HCT116 (cell line): ENCODE measurements around the gene RUNX1. TPM values are rescaled to one million over a fixed set of nuclear protein-coding genes. Genes with fewer than 3 reads are reported as not detected.

Experiments used
- ATAC-seq: fragments of 200-7000 bp; cut with Tn5 transposase; 2 replicates; pipeline ENCODE4 v1.9.1; 2020; ENCODE audit warnings: mild to moderate bottlenecking, moderate library complexity
- BruUV-seq: library from RNA; stranded (reverse); fragments of 400-500 nt; replicated peaks from 2 replicates; lab custom pipeline; 2021; lab: Mats Ljungman, UMichigan
- CTCF ChIA-PET: fragments of 300-600 bp; sonication (Branson Sonifier 250); formaldehyde crosslinking; loops from one replicate; lab custom pipeline; 2021; ENCODE audit warnings: antibody characterized with exemption; lab: Charles Lee
- POLR2A ChIA-PET: fragments of 300-600, 350-600 bp; sonication (Branson Sonifier 250); formaldehyde crosslinking; loops from one replicate; lab custom pipeline; 2021; ENCODE audit warnings: antibody characterized with exemption; lab: Charles Lee
- RAD21 ChIA-PET, 2 experiments: fragments of 300-600 bp; sonication (Branson Sonifier 250); formaldehyde crosslinking; loops; one replicate each; lab custom pipeline; 2023; ENCODE audit warnings: low total read pairs in 2 of 2; ENCODE audit not compliant: uncharacterized antibody in 2 of 2, unreplicated experiment in 2 of 2, low non-redundant PET in 1 of 2; lab: Charles Lee
- DNase-seq: peaks from one replicate; pipeline ENCODE4 v3.0.0-alpha.2; 2010; ENCODE audit warnings: low read depth, low spot score
- H2AFZ ChIP-seq: fragments of 200-600 bp; shearing (Covaris generic), sonication (generic); 2 replicates; pipeline ENCODE4 v1.6.1; 2017; ENCODE audit warnings: low read depth, mixed run types, mixed read lengths, antibody characterized with exemption, low read length; ENCODE audit not compliant: poor library complexity, severe bottlenecking
- H3K27ac ChIP-seq: 2 replicates; pipeline ENCODE4 v1.5.1; 2012; ENCODE audit warnings: low read depth, low read length
- H3K27me3 ChIP-seq: fragments of 200-600 bp; sonication (generic); 2 replicates; pipeline ENCODE4 v1.6.1; 2016; ENCODE audit warnings: mixed run types, low read length, mixed read lengths; ENCODE audit not compliant: insufficient read depth
- H3K36me3 ChIP-seq, 2 experiments: fragments of 200-500 bp in 1 of 2; fragments of 200-600 bp in 1 of 2; sonication (Bioruptor generic) in 1 of 2; sonication (generic) in 1 of 2; 2 replicates each; pipeline versions ENCODE4 v1.5.1 to v1.6.1; 2014 to 2016; ENCODE audit warnings: low read length in 2 of 2, inconsistent platforms in 1 of 2, mixed read lengths in 1 of 2, mixed run types in 1 of 2; ENCODE audit not compliant: insufficient read depth in 2 of 2, control insufficient read depth in 1 of 2
- H3K4me1 ChIP-seq, 2 experiments: fragments of 200-600 bp in 1 of 2; sonication (generic) in 1 of 2; 2 replicates each; pipeline versions ENCODE4 v1.5.1 to v1.6.1; 2012 to 2017; ENCODE audit warnings: low read length in 2 of 2, inconsistent platforms in 1 of 2, mild to moderate bottlenecking in 1 of 2, mixed read lengths in 1 of 2, mixed run types in 1 of 2, moderate library complexity in 1 of 2; ENCODE audit not compliant: insufficient read depth in 2 of 2, control insufficient read depth in 1 of 2
- H3K4me2 ChIP-seq: fragments of 200-600 bp; sonication (generic); 2 replicates; pipeline ENCODE4 v1.6.1; 2017; ENCODE audit warnings: mixed run types, low read length, mixed read lengths
- H3K4me3 ChIP-seq, 2 experiments: fragments of 200-600 bp in 1 of 2; sonication (generic) in 1 of 2; replicated peaks in 1 of 2; 2 replicates each; pipeline ENCODE4 v1.5.1; 2011 to 2016; ENCODE audit warnings: low read length in 2 of 2, control low read depth in 1 of 2, low read depth in 1 of 2, mild to moderate bottlenecking in 1 of 2, mixed read lengths in 1 of 2, mixed run types in 1 of 2
- H3K79me2 ChIP-seq: fragments of 200-600 bp; sonication (generic); 2 replicates; pipeline ENCODE4 v1.6.1; 2017; ENCODE audit warnings: mild to moderate bottlenecking, mixed run types, low read length, moderate library complexity, mixed read lengths; ENCODE audit not compliant: insufficient read depth
- H3K9ac ChIP-seq: fragments of 200-600 bp; sonication (generic); 2 replicates; pipeline ENCODE4 v1.6.1; 2016; ENCODE audit warnings: low read length, mixed read lengths
- H3K9me2 ChIP-seq: fragments of 200-600 bp; sonication (generic), shearing (Covaris generic); 2 replicates; pipeline ENCODE4 v1.6.1; 2017; ENCODE audit warnings: mixed run types, mild to moderate bottlenecking, moderate library complexity; ENCODE audit not compliant: insufficient read depth
- H3K9me3 ChIP-seq, 2 experiments: fragments of 200-500 bp in 1 of 2; fragments of 200-600 bp in 1 of 2; sonication (Bioruptor generic) in 1 of 2; sonication (generic) in 1 of 2; 2 replicates each; pipeline ENCODE4 v1.6.1; 2014 to 2017; ENCODE audit warnings: low read length in 2 of 2, mixed read lengths in 2 of 2, inconsistent platforms in 1 of 2, low read depth in 1 of 2, mild to moderate bottlenecking in 1 of 2, mixed run types in 1 of 2, moderate library complexity in 1 of 2; ENCODE audit not compliant: control insufficient read depth in 1 of 2, insufficient read depth in 1 of 2
- H4K20me1 ChIP-seq: fragments of 200-600 bp; sonication (generic), shearing (Covaris generic); 2 replicates; pipeline ENCODE4 v1.6.1; 2017; ENCODE audit warnings: mixed run types, mild to moderate bottlenecking, moderate library complexity; ENCODE audit not compliant: insufficient read depth
- CEBPB ChIP-seq: IDR thresholded peaks from 2 replicates; pipeline ENCODE4 v1.6.1; 2012; ENCODE audit warnings: low read depth
- EGR1 ChIP-seq: IDR thresholded peaks from 2 replicates; pipeline ENCODE4 v1.6.1; 2012; ENCODE audit warnings: low read depth
- ELF1 ChIP-seq: IDR thresholded peaks from 2 replicates; pipeline ENCODE4 v1.6.1; 2012; ENCODE audit warnings: low read depth, borderline replicate concordance
- EZH2 ChIP-seq: fragments of 200-600 bp; sonication (generic); IDR thresholded peaks from 2 replicates; pipeline ENCODE4 v1.6.1; 2017; ENCODE audit warnings: antibody characterized with exemption, mixed run types
- EZH2phosphoT487 ChIP-seq: fragments of 200-600 bp; IDR thresholded peaks from 2 replicates; pipeline ENCODE4 v1.6.1; 2018; ENCODE audit warnings: antibody characterized with exemption, borderline replicate concordance
- FOSL1 ChIP-seq: IDR thresholded peaks from 2 replicates; pipeline ENCODE4 v1.6.1; 2012; ENCODE audit warnings: low read depth
- JUND ChIP-seq: IDR thresholded peaks from 2 replicates; pipeline ENCODE4 v1.6.1; 2012
- POLR2AphosphoS5 ChIP-seq: IDR thresholded peaks from 2 replicates; pipeline ENCODE4 v1.6.1; 2011; ENCODE audit warnings: mild to moderate bottlenecking, low read depth, low read length, moderate library complexity
- SIN3A ChIP-seq: IDR thresholded peaks from 2 replicates; pipeline ENCODE4 v1.6.1; 2012; ENCODE audit warnings: low read depth
- SRF ChIP-seq: IDR thresholded peaks from 2 replicates; pipeline ENCODE4 v1.6.1; 2012; ENCODE audit warnings: low read depth
- YY1 ChIP-seq: IDR thresholded peaks from 2 replicates; pipeline ENCODE4 v1.6.1; 2011; ENCODE audit warnings: low read length, low read depth, moderate library complexity, mild to moderate bottlenecking; ENCODE audit not compliant: insufficient replicate concordance; ENCODE audit errors: extremely low read depth
- ZFX ChIP-seq: fragments of 450-650 bp; IDR thresholded peaks from 2 replicates; pipeline ENCODE4 v1.6.1; 2017
- ZNF274 ChIP-seq: fragments of 200-500 bp; sonication (Bioruptor generic); IDR thresholded peaks from 2 replicates; pipeline ENCODE4 v1.6.1; 2014; ENCODE audit warnings: mild to moderate bottlenecking, low read depth, low read length, inconsistent platforms
- intact Hi-C: fragments of 100-400 bp; cut with micrococcal nuclease; formaldehyde crosslinking; loops from 2 replicates; pipeline ENCODE4 v1.10.0; 2022
- total RNA-seq: library from RNA; stranded (reverse); gene quantifications from one replicate; pipeline ENCODE4 v1.2.1, GENCODE V29; 2021; ENCODE audit not compliant: unreplicated experiment

RUNX1 gene
- total RNA-seq, 1 experiment from 2014 or later, result 33.5 TPM

GRCh38 chr21:34792504-34793089 is 256.5 kb downstream of the RUNX1 start:
- H3K9me3 ChIP-seq, result no peaks in the 10 kb centered on the region
- no peak overlapping the region for H3K4me2 ChIP-seq
- peaks cover 34 to 35% of the 10 kb centered on the region in 2 experiments for H3K4me1 ChIP-seq
- no peak overlapping the region for H3K27ac ChIP-seq
- no peak overlapping the region for H3K4me3 ChIP-seq
- H4K20me1 ChIP-seq, result no peaks in the 10 kb centered on the region
- no peak overlapping the region for H3K9ac ChIP-seq
- BruUV-seq, result no TSS peak
- H3K36me3 ChIP-seq, result 0 out of 4 replicates have a peak, but pooled peaks cover 0 to 3% of the 10 kb centered on the region in 2 experiments
- ChIA-PET POLR2A (no interaction called here), RAD21 (no interaction called here), CTCF (no interaction called here)
- intact Hi-C loops, result no loop called here
- TF ChIP-seq EZH2 (no peak), POLR2AphosphoS5 (no peak), SIN3A (no peak), YY1 (no peak), FOSL1 (no peak), SRF (no peak), JUND (no peak), ZNF274 (no peak), ZFX (no peak), ELF1 (no peak), EGR1 (no peak), CEBPB (no peak), EZH2phosphoT487 (no peak)
- no peaks in the 10 kb centered on the region for H3K9me2 ChIP-seq
- DNase-seq (no peak), ATAC-seq (no peak)
- H2AFZ ChIP-seq, result no peak overlapping the region
- H3K27me3 ChIP-seq, result no peaks in the 10 kb centered on the region
- H3K79me2 ChIP-seq, result no peaks in the 10 kb centered on the region
